ENCODE data around the gene MCM5. TPM values are rescaled to one million over a fixed set of nuclear protein-coding genes. Genes with fewer than 3 reads are reported as not detected.
A peak's percentile ranks its signal among the peaks of the same experiment; 100 is the strongest.

Gene MCM5
- total and polyA plus RNA-seq, 4 donors, result 6.7 to 104 (median 8.8) TPM

- TF ChIP-seq GABPA (IDR thresholded peaks at IDR 0.05 in 1 of 2, conservative IDR thresholded peaks at IDR 0.05 in 1 of 2) (no peak), FOXA2 (IDR thresholded peaks at IDR 0.05) (no peak)
Observed at GRCh38 chr22:35352214-35353111, 47.5 kb upstream of the MCM5 start (continued).

DNA sequence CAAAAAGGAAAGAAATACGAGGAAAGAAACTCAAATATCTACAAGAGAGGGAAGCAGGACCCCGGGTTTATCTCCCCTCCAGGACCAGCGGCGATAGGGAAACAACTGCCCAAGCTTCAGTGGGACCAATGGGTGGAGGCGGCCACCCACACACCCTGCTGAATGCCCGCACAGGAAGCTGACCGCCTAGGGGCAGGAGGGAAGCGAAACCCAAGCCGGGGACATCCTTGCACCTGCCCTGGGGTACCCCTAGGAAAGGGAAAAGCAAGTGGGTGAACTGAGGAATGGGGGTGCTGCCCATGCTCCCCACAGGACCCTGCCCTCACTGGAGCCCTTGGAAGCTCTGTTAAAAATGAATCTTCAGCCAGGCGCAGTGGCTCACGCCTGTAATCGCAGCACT, 46.6 kb upstream of the MCM5 start:
- H3K9me3 ChIP-seq (ENCODE audit: control insufficient read depth in 4 of 4, low read length in 3 of 4), result no peaks in the 10 kb centered on the region
- peak overlapping the region in 1 of 2 donors; percentile 25 for H3K9ac ChIP-seq (ENCODE audit: low read depth in 1 of 2, low read length in 2 of 2)
- no peak for DNase-seq (ENCODE audit: low spot score)
- peak overlapping the region in 1 of 2 donors; percentile 25 for H3K27ac ChIP-seq (ENCODE audit: low read depth in 1 of 2, low read length in 2 of 2)
- peaks cover 5 to 20% (median 16%) of the 10 kb centered on the region in 4 donors for H3K4me1 ChIP-seq (ENCODE audit: control insufficient read depth in 4 of 4, insufficient read depth in 4 of 4, low read length in 3 of 4)
- H3K36me3 ChIP-seq (ENCODE audit: control insufficient read depth in 4 of 4, insufficient read depth in 3 of 4, low read depth in 1 of 4, low read length in 3 of 4), result peaks cover 0 to 2% (median 0%) of the 10 kb centered on the region in 4 donors
- no peak overlapping the region for H3K4me3 ChIP-seq (ENCODE audit: low read depth in 1 of 3, low read length in 3 of 3)
- WGBS, result 79% methylated on average over 12 of the region's 12 CpGs
- no peaks in the 10 kb centered on the region for H3K27me3 ChIP-seq (ENCODE audit: control insufficient read depth in 4 of 4, insufficient read depth in 4 of 4, low read length in 3 of 4)
- TF ChIP-seq JUND (IDR thresholded peaks at IDR 0.05) (no peak), HNF4G (IDR thresholded peaks at IDR 0.05) (no peak), HNF4A (conservative IDR thresholded peaks at IDR 0.05) (no peak), FOXA2 (IDR thresholded peaks at IDR 0.05) (no peak), RAD21 (IDR thresholded peaks at IDR 0.05) (no peak), FOXA1 (IDR thresholded peaks at IDR 0.05) (no peak), TAF1 (conservative IDR thresholded peaks at IDR 0.05) (no peak), GABPA (IDR thresholded peaks at IDR 0.05 in 1 of 2, conservative IDR thresholded peaks at IDR 0.05 in 1 of 2) (no peak), NR2F2 (IDR thresholded peaks at IDR 0.05) (no peak), ATF3 (IDR thresholded peaks at IDR 0.05) (no peak), ZBTB33 (IDR thresholded peaks at IDR 0.05) (no peak), RXRA (IDR thresholded peaks at IDR 0.05) (no peak), YY1 (IDR thresholded peaks at IDR 0.05) (no peak), SP1 (IDR thresholded peaks at IDR 0.05) (no peak)
- TF ChIP-seq, protein P1, sequence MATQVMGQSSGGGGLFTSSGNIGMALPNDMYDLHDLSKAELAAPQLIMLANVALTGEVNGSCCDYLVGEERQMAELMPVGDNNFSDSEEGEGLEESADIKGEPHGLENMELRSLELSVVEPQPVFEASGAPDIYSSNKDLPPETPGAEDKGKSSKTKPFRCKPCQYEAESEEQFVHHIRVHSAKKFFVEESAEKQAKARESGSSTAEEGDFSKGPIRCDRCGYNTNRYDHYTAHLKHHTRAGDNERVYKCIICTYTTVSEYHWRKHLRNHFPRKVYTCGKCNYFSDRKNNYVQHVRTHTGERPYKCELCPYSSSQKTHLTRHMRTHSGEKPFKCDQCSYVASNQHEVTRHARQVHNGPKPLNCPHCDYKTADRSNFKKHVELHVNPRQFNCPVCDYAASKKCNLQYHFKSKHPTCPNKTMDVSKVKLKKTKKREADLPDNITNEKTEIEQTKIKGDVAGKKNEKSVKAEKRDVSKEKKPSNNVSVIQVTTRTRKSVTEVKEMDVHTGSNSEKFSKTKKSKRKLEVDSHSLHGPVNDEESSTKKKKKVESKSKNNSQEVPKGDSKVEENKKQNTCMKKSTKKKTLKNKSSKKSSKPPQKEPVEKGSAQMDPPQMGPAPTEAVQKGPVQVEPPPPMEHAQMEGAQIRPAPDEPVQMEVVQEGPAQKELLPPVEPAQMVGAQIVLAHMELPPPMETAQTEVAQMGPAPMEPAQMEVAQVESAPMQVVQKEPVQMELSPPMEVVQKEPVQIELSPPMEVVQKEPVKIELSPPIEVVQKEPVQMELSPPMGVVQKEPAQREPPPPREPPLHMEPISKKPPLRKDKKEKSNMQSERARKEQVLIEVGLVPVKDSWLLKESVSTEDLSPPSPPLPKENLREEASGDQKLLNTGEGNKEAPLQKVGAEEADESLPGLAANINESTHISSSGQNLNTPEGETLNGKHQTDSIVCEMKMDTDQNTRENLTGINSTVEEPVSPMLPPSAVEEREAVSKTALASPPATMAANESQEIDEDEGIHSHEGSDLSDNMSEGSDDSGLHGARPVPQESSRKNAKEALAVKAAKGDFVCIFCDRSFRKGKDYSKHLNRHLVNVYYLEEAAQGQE (IDR thresholded peaks at IDR 0.05), result no peak
- TF ChIP-seq, protein P2, sequence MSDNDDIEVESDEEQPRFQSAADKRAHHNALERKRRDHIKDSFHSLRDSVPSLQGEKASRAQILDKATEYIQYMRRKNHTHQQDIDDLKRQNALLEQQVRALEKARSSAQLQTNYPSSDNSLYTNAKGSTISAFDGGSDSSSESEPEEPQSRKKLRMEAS (IDR thresholded peaks at IDR 0.05), result no peak
- TF ChIP-seq, protein P3, sequence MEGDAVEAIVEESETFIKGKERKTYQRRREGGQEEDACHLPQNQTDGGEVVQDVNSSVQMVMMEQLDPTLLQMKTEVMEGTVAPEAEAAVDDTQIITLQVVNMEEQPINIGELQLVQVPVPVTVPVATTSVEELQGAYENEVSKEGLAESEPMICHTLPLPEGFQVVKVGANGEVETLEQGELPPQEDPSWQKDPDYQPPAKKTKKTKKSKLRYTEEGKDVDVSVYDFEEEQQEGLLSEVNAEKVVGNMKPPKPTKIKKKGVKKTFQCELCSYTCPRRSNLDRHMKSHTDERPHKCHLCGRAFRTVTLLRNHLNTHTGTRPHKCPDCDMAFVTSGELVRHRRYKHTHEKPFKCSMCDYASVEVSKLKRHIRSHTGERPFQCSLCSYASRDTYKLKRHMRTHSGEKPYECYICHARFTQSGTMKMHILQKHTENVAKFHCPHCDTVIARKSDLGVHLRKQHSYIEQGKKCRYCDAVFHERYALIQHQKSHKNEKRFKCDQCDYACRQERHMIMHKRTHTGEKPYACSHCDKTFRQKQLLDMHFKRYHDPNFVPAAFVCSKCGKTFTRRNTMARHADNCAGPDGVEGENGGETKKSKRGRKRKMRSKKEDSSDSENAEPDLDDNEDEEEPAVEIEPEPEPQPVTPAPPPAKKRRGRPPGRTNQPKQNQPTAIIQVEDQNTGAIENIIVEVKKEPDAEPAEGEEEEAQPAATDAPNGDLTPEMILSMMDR (IDR thresholded peaks at IDR 0.05; ENCODE audit: low read depth, low read length, missing input control), result no peak

Measured in liver (tissue), 9 donors.